ENCODE measurements around the gene PLEKHM3.

The PLEKHM3 gene

DNA sequence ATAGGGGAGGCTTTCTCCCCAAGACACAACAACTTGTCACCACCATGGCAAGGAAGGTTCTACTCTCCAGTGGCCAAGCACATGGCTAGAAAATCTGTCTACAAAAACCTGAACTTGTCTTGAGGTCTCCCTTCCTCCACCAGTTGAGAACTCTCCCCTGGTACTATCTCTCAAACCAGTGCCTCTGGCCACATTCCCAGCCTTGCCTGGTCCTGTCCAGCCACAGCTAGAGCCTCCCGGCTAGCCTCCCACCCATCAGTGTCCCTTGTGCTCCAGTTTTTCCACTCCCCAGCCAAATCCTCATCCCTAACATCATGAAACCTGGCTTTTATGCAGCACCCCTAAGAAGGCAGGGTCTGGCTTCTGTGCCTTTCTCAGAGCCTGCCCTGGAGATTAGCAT, 234.4 kb downstream of the PLEKHM3 start:
- in situ Hi-C loops (cut with HindIII; ENCODE audit: low sequenced_read_pairs): no loop called here
- TF ChIP-seq, protein P1, sequence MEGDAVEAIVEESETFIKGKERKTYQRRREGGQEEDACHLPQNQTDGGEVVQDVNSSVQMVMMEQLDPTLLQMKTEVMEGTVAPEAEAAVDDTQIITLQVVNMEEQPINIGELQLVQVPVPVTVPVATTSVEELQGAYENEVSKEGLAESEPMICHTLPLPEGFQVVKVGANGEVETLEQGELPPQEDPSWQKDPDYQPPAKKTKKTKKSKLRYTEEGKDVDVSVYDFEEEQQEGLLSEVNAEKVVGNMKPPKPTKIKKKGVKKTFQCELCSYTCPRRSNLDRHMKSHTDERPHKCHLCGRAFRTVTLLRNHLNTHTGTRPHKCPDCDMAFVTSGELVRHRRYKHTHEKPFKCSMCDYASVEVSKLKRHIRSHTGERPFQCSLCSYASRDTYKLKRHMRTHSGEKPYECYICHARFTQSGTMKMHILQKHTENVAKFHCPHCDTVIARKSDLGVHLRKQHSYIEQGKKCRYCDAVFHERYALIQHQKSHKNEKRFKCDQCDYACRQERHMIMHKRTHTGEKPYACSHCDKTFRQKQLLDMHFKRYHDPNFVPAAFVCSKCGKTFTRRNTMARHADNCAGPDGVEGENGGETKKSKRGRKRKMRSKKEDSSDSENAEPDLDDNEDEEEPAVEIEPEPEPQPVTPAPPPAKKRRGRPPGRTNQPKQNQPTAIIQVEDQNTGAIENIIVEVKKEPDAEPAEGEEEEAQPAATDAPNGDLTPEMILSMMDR (IDR thresholded peaks at IDR 0.05; ENCODE audit: low read depth, low read length): no peak
- no peak overlapping the region for H3K4me3 ChIP-seq (ENCODE audit: low read depth, low read length)
- DNase-seq (ENCODE audit: low read depth, low spot score): no peak

GRCh38 chr2:207787800-207788199, 237.5 kb downstream of the PLEKHM3 start:
- TF ChIP-seq, protein P1 (IDR thresholded peaks at IDR 0.05; ENCODE audit: low read depth, low read length): no peak
- no peak for DNase-seq (ENCODE audit: low read depth, low spot score)
- in situ Hi-C loops (cut with HindIII; ENCODE audit: low sequenced_read_pairs): no loop called here
- H3K4me3 ChIP-seq (ENCODE audit: low read depth, low read length): no peak overlapping the region

GRCh38 chr2:207787017-207787416, 238.3 kb downstream of the PLEKHM3 start:
- in situ Hi-C loops (cut with HindIII; ENCODE audit: low sequenced_read_pairs): no loop called here
- H3K4me3 ChIP-seq (ENCODE audit: low read depth, low read length): no peak overlapping the region
- DNase-seq (ENCODE audit: low read depth, low spot score): no peak
- TF ChIP-seq, protein P1 (IDR thresholded peaks at IDR 0.05; ENCODE audit: low read depth, low read length): no peak

DNA sequence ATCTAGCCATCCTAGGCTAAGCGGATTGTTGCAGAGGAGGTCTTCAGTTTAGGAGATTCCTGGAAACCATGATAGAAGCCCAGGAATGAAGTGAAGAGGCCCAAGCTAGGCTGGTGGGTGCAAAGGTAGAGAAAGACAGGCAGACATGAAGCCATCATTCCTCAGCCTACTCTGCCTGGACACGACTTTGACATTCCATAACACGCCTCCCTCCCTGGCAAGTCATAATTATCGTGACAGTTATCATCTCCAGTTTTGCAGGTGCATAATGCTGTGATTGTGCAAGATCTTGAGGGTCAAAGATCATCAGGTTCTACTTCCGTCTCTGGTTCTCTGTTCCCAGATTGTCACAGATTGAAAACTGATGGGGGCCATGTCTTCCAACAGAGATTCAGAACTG, 240.4 kb downstream of the PLEKHM3 start:
- in situ Hi-C loops (cut with HindIII; ENCODE audit: low sequenced_read_pairs): no loop called here

GRCh38 chr2:207783514-207783913, 241.8 kb downstream of the PLEKHM3 start:
- in situ Hi-C loops (cut with HindIII; ENCODE audit: low sequenced_read_pairs): no loop called here
- no peak overlapping the region for H3K4me3 ChIP-seq (ENCODE audit: low read depth, low read length)
- no peak for DNase-seq (ENCODE audit: low read depth, low spot score)
- TF ChIP-seq, protein P1 (IDR thresholded peaks at IDR 0.05; ENCODE audit: low read depth, low read length): no peak

More for the DNA sequence above, 240.4 kb downstream of the PLEKHM3 start:
- H3K4me3 ChIP-seq (ENCODE audit: low read depth, low read length): no peak overlapping the region
- TF ChIP-seq, protein P1 (IDR thresholded peaks at IDR 0.05; ENCODE audit: low read depth, low read length): no peak
- DNase-seq (ENCODE audit: low read depth, low spot score): no peak

GRCh38 chr2:207782238-207783030, 242.9 kb downstream of the PLEKHM3 start:
- no peak overlapping the region for H3K4me3 ChIP-seq (ENCODE audit: low read depth, low read length)
- in situ Hi-C loops (cut with HindIII; ENCODE audit: low sequenced_read_pairs): no loop called here
- no peak for DNase-seq (ENCODE audit: low read depth, low spot score)
- TF ChIP-seq, protein P1 (IDR thresholded peaks at IDR 0.05; ENCODE audit: low read depth, low read length): no peak

All from astrocyte of the spinal cord (primary cell).